ENCODE results near the gene UNC5B. TPM values are rescaled to one million over a fixed set of nuclear protein-coding genes. Genes with fewer than 3 reads are reported as not detected.

Gene UNC5B
- total and polyA plus RNA-seq, 12 donors: 2.0 to 27.0 (median 8.8) TPM

DNA sequence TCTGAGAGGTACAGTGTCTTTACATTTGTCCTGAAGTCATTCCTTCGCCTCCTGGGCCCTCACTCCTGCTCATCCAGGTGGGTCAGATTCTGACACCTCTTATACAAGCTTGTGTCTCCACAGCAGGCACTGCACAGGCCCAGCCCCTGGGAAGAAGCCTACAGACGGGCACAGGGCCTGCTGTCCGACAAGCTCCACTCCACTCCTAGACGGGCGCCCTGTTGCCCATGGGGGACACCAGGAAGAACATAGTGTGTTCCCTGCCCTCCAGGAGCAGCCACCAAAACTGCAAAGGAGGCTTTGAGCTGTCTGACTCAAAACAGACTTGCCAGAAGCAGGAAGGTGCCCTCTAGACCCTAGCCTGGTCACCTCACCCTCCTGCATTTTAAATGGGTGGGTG is 61.1 kb downstream of the UNC5B start:
- Histone ChIP-seq H3K36me3 (replicated peaks in 1 of 2) (no peaks in the 10 kb centered on the region), H3K4me3 (no peak overlapping the region), H3K9me3 (replicated peaks in 1 of 3) (no peaks in the 10 kb centered on the region), H3K27ac (no peak overlapping the region), H3K27me3 (no peaks in the 10 kb centered on the region), H3K4me1 (replicated peaks in 1 of 2) (peaks cover 10 to 25% of the 10 kb centered on the region in 2 donors)
- no peak for DNase-seq
- intact Hi-C loops (cut with DNase I): no loop called here
- 72 to 100% (median 91%) methylated on average over 1 to 5 of the region's 5 CpGs for WGBS, 4 donors
- TF ChIP-seq, protein P1, sequence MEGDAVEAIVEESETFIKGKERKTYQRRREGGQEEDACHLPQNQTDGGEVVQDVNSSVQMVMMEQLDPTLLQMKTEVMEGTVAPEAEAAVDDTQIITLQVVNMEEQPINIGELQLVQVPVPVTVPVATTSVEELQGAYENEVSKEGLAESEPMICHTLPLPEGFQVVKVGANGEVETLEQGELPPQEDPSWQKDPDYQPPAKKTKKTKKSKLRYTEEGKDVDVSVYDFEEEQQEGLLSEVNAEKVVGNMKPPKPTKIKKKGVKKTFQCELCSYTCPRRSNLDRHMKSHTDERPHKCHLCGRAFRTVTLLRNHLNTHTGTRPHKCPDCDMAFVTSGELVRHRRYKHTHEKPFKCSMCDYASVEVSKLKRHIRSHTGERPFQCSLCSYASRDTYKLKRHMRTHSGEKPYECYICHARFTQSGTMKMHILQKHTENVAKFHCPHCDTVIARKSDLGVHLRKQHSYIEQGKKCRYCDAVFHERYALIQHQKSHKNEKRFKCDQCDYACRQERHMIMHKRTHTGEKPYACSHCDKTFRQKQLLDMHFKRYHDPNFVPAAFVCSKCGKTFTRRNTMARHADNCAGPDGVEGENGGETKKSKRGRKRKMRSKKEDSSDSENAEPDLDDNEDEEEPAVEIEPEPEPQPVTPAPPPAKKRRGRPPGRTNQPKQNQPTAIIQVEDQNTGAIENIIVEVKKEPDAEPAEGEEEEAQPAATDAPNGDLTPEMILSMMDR (IDR thresholded peaks at IDR 0.05): no peak
- no peak for TF ChIP-seq POLR2A (IDR thresholded peaks at IDR 0.05)

- Histone ChIP-seq H3K4me1 (replicated peaks in 1 of 2) (peaks cover 4 to 17% of the 10 kb centered on the region in 2 donors), H3K36me3 (replicated peaks in 1 of 2) (no peaks in the 10 kb centered on the region), H3K27me3 (no peaks in the 10 kb centered on the region), H3K4me3 (no peak overlapping the region), H3K27ac (peak overlapping the region in 1 of 5 donors; percentile 21), H3K9me3 (replicated peaks in 1 of 3) (no peaks in the 10 kb centered on the region)
- intact Hi-C loops (cut with DNase I): no loop called here
- TF ChIP-seq POLR2A (IDR thresholded peaks at IDR 0.05): no peak
- TF ChIP-seq, protein P1 (IDR thresholded peaks at IDR 0.05): no peak
- DNase-seq: no peak
- 71 to 83% (median 74%) methylated on average over 11 of the region's 11 CpGs for WGBS, 4 donors
Observed at GRCh38 chr10:71274901-71275796, 62.8 kb downstream of the UNC5B start.

- TF ChIP-seq POLR2A (IDR thresholded peaks at IDR 0.05): no peak
- TF ChIP-seq, protein P1 (IDR thresholded peaks at IDR 0.05): no peak
- Histone ChIP-seq H3K4me3 (no peak overlapping the region), H3K9me3 (replicated peaks in 1 of 3) (no peaks in the 10 kb centered on the region), H3K27me3 (no peaks in the 10 kb centered on the region), H3K27ac (peak overlapping the region in 1 of 5 donors; percentile 41), H3K36me3 (replicated peaks in 1 of 2) (no peaks in the 10 kb centered on the region), H3K4me1 (replicated peaks in 1 of 2) (peaks cover 4 to 11% of the 10 kb centered on the region in 2 donors)
- intact Hi-C loops (cut with DNase I): no loop called here
- WGBS, 4 donors: 82 to 91% (median 87%) methylated on average over 7 to 9 of the region's 9 CpGs
- peak in 1 of 7 donors; percentile 65 for DNase-seq
Observed at GRCh38 chr10:71276873-71277272, 64.5 kb downstream of the UNC5B start.

DNA sequence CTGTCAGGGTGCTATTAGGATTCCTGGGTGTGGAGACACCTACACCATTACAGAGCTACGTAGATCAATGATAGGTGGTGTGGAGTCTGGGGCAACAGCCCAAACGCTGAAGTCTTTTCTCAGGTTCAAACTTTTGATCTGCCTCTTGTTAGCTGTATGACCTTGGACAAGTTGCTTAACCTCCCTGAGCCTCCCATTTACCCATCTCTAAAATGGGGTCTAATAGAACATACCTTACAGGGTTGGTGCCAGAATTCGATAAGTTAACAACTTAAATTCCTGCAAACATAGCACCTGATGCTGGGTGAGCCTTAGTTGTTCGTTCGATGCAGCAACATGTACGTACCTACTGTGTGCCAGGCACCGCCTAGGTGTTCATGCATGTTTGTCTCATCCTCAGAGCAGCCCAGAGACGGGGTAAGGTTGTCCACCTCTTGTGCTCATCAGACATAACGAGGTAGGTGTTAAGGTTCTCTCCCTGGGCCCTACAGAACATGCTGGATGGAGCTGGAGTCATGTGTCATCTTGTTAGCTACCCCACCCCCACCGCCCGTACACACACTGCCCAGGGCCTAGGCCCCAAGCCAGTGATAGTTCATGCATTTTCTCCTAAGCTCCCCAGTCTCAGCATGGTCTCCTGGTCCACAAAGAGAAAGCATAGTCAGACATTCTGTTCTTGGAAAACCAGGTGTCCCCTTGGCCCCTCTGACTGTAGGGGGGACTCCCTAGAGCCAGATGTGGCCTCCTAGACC is 65.7 kb downstream of the UNC5B start:
- Histone ChIP-seq H3K9me3 (replicated peaks in 1 of 3) (no peaks in the 10 kb centered on the region), H3K4me3 (no peak overlapping the region), H3K27me3 (no peaks in the 10 kb centered on the region), H3K27ac (peak overlapping the region in 1 of 5 donors; percentile 41), H3K36me3 (replicated peaks in 1 of 2) (no peaks in the 10 kb centered on the region), H3K4me1 (replicated peaks in 1 of 2) (peaks cover 0 to 6% of the 10 kb centered on the region in 2 donors)
- no peak for DNase-seq
- WGBS, 4 donors: 85 to 94% (median 87%) methylated on average over 9 to 11 of the region's 11 CpGs
- intact Hi-C loops (cut with DNase I): no loop called here
- no peak for TF ChIP-seq POLR2A (IDR thresholded peaks at IDR 0.05)
- TF ChIP-seq, protein P1 (IDR thresholded peaks at IDR 0.05): no peak
